HL-60 (cell line): ENCODE measurements around the gene NPHP4.

Experiments
- DNase-seq, 2 experiments: peaks; one replicate each; pipeline ENCODE4 v3.0.0-alpha.2; 2010 to 2020; ENCODE audit warnings: low read depth in 1 of 2, low spot score in 1 of 2
- H3K27ac ChIP-seq: fragments of 250-450 bp; sonication (Bioruptor Pico); replicated peaks from 2 replicates; pipeline ENCODE4 v1.5.1; 2020; ENCODE audit warnings: mild to moderate bottlenecking, moderate library complexity
- H3K27me3 ChIP-seq: fragments of 250-450 bp; sonication (Bioruptor Pico); 2 replicates; pipeline ENCODE4 v1.5.1; 2021; ENCODE audit warnings: mild to moderate bottlenecking, moderate library complexity; ENCODE audit not compliant: insufficient read depth, poor library complexity, severe bottlenecking
- H3K4me3 ChIP-seq: replicated peaks from 2 replicates; pipeline ENCODE4 v1.5.1; 2011; ENCODE audit warnings: mild to moderate bottlenecking, control low read depth, low read length; ENCODE audit not compliant: insufficient read depth
- CTCF ChIP-seq: IDR thresholded peaks from one replicate; pipeline ENCODE4 v1.5.1; 2011; ENCODE audit warnings: low read length, control low read depth, inconsistent platforms; ENCODE audit not compliant: insufficient read depth
- GABPA ChIP-seq: IDR thresholded peaks from 2 replicates; pipeline ENCODE4 v1.6.1; 2012; ENCODE audit warnings: low read depth
- POLR2AphosphoS5 ChIP-seq: IDR thresholded peaks from 2 replicates; pipeline ENCODE4 v1.6.1; 2012; ENCODE audit warnings: low read depth
- SPI1 ChIP-seq: IDR thresholded peaks from 2 replicates; pipeline ENCODE4 v1.6.1; 2012; ENCODE audit warnings: low read depth, mild to moderate bottlenecking, borderline replicate concordance
- TF ChIP-seq, protein P1 (sequence below): IDR thresholded peaks from 2 replicates; pipeline ENCODE4 v1.6.1; 2012; ENCODE audit warnings: low read depth; ENCODE audit not compliant: insufficient replicate concordance

Gene NPHP4

GRCh38 chr1:5986018-5986417 lies 6.2 kb downstream of the NPHP4 start:
- Histone ChIP-seq H3K27me3 (no peaks in the 10 kb centered on the region), H3K27ac (no peak overlapping the region), H3K4me3 (no peak overlapping the region)
- TF ChIP-seq POLR2AphosphoS5: no peak
- TF ChIP-seq CTCF: no peak
- TF ChIP-seq GABPA: no peak
- TF ChIP-seq SPI1: no peak
- TF ChIP-seq, protein P1, sequence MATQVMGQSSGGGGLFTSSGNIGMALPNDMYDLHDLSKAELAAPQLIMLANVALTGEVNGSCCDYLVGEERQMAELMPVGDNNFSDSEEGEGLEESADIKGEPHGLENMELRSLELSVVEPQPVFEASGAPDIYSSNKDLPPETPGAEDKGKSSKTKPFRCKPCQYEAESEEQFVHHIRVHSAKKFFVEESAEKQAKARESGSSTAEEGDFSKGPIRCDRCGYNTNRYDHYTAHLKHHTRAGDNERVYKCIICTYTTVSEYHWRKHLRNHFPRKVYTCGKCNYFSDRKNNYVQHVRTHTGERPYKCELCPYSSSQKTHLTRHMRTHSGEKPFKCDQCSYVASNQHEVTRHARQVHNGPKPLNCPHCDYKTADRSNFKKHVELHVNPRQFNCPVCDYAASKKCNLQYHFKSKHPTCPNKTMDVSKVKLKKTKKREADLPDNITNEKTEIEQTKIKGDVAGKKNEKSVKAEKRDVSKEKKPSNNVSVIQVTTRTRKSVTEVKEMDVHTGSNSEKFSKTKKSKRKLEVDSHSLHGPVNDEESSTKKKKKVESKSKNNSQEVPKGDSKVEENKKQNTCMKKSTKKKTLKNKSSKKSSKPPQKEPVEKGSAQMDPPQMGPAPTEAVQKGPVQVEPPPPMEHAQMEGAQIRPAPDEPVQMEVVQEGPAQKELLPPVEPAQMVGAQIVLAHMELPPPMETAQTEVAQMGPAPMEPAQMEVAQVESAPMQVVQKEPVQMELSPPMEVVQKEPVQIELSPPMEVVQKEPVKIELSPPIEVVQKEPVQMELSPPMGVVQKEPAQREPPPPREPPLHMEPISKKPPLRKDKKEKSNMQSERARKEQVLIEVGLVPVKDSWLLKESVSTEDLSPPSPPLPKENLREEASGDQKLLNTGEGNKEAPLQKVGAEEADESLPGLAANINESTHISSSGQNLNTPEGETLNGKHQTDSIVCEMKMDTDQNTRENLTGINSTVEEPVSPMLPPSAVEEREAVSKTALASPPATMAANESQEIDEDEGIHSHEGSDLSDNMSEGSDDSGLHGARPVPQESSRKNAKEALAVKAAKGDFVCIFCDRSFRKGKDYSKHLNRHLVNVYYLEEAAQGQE: no peak
- no peak for DNase-seq

DNA sequence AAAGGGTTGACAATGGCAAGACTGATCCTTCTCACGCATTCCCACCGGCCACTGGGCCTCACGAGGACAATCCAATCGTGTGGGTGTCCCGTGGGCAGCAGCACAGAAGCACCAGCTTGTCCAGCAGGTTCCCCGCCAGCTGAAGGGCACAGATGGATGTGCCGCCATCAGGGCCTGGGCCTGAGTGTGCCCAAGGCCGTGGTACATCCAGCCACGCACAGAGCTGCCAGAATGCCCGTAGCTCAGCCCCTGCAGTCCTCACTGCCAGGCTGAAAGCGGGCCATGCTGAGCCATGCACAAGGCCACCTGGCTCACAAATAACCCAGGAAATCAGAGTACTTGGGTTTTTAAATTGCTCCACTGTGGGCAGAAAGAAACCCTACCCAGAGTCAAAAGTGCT lies 7.0 kb downstream of the NPHP4 start:
- no peak overlapping the region for H3K27ac ChIP-seq
- no peak overlapping the region for H3K4me3 ChIP-seq
- TF ChIP-seq SPI1 (no peak), GABPA (no peak), POLR2AphosphoS5 (no peak), CTCF (no peak)
- TF ChIP-seq, protein P1: no peak

GRCh38 chr1:5983361-5984103 lies 8.7 kb downstream of the NPHP4 start:
- TF ChIP-seq CTCF: no peak
- no peak for TF ChIP-seq POLR2AphosphoS5
- TF ChIP-seq, protein P1: no peak
- no peak for TF ChIP-seq GABPA
- no peak for TF ChIP-seq SPI1
- DNase-seq: no peak
- no peak overlapping the region for H3K27ac ChIP-seq
- no peaks in the 10 kb centered on the region for H3K27me3 ChIP-seq
- no peak overlapping the region for H3K4me3 ChIP-seq

More for the DNA sequence above, 7.0 kb downstream of the NPHP4 start:
- H3K27me3 ChIP-seq: no peaks in the 10 kb centered on the region
- DNase-seq: no peak
